GM12864 (cell line): Measurements from ENCODE around the gene APC2.

Source experiments
- DNase-seq: peaks from one replicate; pipeline ENCODE4 v3.0.0-alpha.2; 2011; ENCODE audit warnings: low read depth
- H3K4me3 ChIP-seq: 2 replicates; pipeline ENCODE4 v1.5.1; 2011; ENCODE audit warnings: mild to moderate bottlenecking, low read depth, low read length, control low read depth
- TF ChIP-seq, protein P1 (sequence below): IDR thresholded peaks from 2 replicates; pipeline ENCODE4 v1.5.1; 2011; ENCODE audit warnings: low read depth, mild to moderate bottlenecking, moderate library complexity, low read length, control low read depth, inconsistent platforms; ENCODE audit errors: missing control alignments

Gene APC2

DNA sequence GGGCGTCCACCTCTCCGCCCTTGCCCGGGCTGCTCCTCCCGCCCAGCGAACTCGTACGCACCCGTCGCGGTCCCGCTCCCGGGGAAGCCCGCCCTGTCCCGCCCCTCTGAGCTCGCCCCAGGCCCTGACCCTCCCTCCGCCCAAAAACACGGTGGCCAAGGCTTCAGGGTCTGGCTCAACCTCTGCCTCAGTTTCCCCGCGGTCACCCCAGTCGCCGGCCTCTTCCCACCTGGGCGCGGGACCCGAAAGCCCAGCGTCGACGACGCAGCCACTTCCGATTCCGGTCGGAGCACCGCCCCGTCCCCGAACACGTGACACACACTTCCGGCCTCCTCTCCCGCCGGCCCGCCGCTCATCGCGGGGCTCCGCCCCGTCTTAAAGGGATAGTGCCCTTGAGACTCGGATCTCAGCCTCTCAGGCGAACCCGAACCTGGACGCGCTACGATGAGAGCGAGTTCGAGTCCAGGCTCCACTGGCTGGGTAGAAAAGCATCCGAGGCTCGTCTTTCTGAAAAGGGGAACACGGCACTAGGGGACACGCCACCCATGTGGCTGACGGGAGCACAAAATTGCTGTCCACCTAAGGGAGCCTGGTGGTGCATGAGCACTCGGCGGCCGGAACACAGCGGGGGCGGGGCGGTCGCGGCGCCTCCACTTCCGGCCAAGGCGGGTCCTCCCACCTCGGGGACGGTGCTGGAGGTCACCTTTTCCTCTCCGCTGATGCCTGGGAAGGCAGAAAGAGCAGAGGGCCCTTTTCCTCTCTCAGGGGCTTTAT is 29.2 kb downstream of the APC2 start, which contains the start of gene C19orf25:
TSS of gene C19orf25 (minus strand) at position 282 of the 774 bp plus-strand sequence. CDS start 312 bp downstream, outside the sequence.
- peak within 1 kb of the TSS; percentile 73 for H3K4me3 ChIP-seq
- TF ChIP-seq, protein P1, sequence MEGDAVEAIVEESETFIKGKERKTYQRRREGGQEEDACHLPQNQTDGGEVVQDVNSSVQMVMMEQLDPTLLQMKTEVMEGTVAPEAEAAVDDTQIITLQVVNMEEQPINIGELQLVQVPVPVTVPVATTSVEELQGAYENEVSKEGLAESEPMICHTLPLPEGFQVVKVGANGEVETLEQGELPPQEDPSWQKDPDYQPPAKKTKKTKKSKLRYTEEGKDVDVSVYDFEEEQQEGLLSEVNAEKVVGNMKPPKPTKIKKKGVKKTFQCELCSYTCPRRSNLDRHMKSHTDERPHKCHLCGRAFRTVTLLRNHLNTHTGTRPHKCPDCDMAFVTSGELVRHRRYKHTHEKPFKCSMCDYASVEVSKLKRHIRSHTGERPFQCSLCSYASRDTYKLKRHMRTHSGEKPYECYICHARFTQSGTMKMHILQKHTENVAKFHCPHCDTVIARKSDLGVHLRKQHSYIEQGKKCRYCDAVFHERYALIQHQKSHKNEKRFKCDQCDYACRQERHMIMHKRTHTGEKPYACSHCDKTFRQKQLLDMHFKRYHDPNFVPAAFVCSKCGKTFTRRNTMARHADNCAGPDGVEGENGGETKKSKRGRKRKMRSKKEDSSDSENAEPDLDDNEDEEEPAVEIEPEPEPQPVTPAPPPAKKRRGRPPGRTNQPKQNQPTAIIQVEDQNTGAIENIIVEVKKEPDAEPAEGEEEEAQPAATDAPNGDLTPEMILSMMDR, result no peak
- peak; percentile 79 for DNase-seq

DNA sequence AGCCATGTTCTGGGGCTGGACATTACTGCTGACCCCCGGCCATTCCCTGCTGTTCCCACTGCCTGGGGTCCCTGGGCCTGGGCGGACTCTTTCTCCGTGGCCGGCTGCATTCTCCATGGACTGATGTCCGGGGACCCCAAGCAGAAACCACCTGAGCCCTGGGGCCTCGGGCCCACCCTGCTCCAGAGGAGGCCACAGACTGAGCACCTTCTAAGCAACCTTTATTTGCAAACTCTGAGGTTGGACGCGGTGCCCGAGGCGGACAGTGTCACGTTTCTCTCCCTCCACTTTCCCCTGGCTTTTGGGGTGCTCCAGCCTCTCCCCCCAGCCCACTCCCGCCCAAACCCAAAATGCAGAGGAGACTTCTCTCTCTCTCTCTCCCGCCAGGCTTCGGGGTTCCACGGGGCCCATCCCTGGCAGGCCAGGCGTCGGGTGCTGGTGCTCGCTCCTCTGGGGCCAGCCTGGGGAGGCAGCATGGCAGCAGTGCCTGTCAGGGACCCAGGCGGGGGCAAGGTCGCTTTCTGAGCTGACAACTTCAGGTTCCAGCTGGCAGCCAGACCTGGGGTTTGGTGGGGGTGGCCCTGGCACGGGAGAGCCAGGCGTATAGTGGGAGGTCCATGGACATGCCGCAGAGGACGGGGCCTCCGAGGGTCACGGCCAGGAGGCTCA is 31.4 kb downstream of the APC2 start:
- DNase-seq, result no peak
- H3K4me3 ChIP-seq, result no peak overlapping the region
- TF ChIP-seq, protein P1, result no peak

GRCh38 chr19:1481893-1482360 is 32.0 kb downstream of the APC2 start:
- no peak for DNase-seq
- H3K4me3 ChIP-seq, result no peak overlapping the region
- TF ChIP-seq, protein P1, result no peak

GRCh38 chr19:1482361-1483130 is 32.6 kb downstream of the APC2 start:
- TF ChIP-seq, protein P1, result no peak
- no peak for DNase-seq
- H3K4me3 ChIP-seq, result no peak overlapping the region

GRCh38 chr19:1483131-1483978 is 33.4 kb downstream of the APC2 start:
- no peak for DNase-seq
- H3K4me3 ChIP-seq, result no peak overlapping the region
- TF ChIP-seq, protein P1, result no peak

DNA sequence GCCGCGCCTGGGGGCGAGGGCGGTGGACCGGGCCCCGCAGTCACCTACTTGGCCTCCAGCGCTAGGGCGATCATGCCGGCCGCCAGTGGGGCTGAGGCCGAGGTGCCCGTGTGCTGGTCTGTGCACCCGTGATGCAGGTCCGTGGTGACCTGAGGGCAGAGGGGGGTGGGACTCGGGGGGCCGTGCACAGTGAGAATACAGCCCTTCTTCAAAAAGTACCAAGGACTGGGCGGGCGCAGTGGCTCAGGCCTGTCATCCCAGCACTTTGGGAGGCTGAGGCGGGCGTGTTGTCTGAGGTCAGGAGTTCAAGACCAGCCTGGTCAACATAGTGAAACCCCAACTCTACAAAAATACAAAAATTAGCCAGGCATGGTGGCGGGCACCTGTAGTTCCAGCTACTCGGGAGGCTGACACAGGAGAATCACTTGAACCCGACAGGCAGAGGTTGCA is 34.1 kb downstream of the APC2 start:
- TF ChIP-seq, protein P1, result no peak
- no peak for DNase-seq
- no peak overlapping the region for H3K4me3 ChIP-seq
